Neuron (in vitro differentiated cells): ENCODE data around the gene DHX58.

ENCODE experiments used
- H2AFZ ChIP-seq: one replicate; pipeline ENCODE4 v1.6.1; 2013; ENCODE audit warnings: low read depth, mild to moderate bottlenecking, inconsistent platforms, low read length, moderate library complexity
- H3K27me3 ChIP-seq: one replicate; pipeline ENCODE4 v1.6.1; 2013; ENCODE audit warnings: low read length; ENCODE audit not compliant: insufficient read depth
- H3K36me3 ChIP-seq: one replicate; pipeline ENCODE4 v1.6.1; 2013; ENCODE audit warnings: low read length; ENCODE audit not compliant: insufficient read depth
- H3K4me1 ChIP-seq: one replicate; pipeline ENCODE4 v1.6.1; 2013; ENCODE audit warnings: low read length; ENCODE audit not compliant: insufficient read depth
- H3K4me3 ChIP-seq: 2 replicates; pipeline ENCODE4 v1.5.1; 2013; ENCODE audit warnings: mild to moderate bottlenecking, low read length, moderate library complexity
- H3K9me3 ChIP-seq: one replicate; pipeline ENCODE4 v1.6.1; 2013; ENCODE audit warnings: low read length

The DHX58 gene

DNA sequence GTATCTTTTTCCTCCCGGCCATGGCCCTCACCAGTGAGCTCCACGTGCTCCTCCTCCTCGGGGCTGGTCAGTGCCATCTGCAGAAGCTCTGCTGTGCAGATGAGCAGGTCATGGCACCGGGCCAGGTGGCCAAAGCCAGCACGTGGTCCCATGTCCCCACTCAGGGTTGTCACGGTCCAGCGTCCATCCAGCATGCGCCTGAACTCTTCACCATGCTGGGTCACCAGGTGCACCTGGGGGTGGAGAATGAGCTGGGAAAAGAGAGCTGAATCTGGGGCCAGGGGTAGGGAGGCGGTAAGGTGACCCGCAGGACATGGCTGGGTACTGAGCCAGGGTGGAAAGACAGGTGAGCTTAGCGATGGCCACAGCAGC lies 1.3 kb downstream of the DHX58 start:
- peaks cover 8% of the 10 kb centered on the region for H3K36me3 ChIP-seq
- H3K9me3 ChIP-seq: no peaks in the 10 kb centered on the region
- H3K27me3 ChIP-seq: no peaks in the 10 kb centered on the region
- H2AFZ ChIP-seq: no peak overlapping the region
- H3K4me3 ChIP-seq: no peak overlapping the region
- no peaks in the 10 kb centered on the region for H3K4me1 ChIP-seq

DNA sequence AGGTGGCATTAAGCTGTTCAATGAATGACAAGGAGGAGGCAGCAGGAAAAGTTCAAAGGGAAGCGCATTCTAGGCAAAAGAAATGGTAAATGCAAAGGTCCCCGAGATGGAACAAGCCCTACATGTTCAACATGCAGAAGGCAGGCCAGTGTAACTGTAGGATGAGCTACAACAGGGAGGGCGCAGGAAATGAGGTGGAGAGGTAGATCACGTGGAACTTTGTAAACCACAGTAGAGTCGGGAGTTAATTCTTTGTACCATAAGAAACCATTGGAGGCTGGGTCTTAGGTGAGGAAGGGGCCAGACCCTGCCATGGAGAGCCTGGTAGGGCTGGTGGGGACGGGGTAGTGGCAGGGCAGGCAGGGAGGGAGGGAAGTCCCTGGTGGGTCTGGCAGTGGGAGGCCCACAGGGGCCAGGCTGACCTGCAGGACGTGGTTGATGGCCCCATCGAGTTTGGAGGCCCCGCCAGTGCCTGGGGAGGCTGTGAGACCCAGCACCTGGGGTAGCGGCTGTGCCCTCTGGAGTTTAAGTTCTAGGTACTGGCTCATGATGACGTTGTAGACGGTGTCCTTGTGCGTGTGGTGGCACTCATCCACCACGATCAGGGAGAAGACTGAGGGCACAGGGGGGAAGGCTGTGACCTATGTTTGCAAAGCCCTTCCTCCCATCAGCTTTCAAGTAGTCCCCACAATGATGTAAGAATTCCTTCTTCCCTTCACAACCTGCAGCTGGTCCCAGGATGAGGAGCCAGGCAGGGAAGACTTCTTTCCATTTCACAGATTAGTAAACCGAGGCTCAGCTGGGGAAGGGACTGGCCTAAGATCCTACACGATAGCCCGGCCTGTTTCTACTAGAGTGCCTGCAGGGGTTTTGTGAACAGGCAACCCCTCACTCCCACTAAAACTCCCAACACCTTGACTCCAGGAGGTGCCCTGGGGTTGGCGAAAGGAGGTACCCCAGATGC lies 1.9 kb downstream of the DHX58 start:
- peaks cover 4% of the 10 kb centered on the region for H3K27me3 ChIP-seq
- no peaks in the 10 kb centered on the region for H3K9me3 ChIP-seq
- H3K4me3 ChIP-seq: no peak overlapping the region
- H3K4me1 ChIP-seq: no peaks in the 10 kb centered on the region
- H2AFZ ChIP-seq: no peak overlapping the region
- H3K36me3 ChIP-seq: peaks cover 5% of the 10 kb centered on the region

DNA sequence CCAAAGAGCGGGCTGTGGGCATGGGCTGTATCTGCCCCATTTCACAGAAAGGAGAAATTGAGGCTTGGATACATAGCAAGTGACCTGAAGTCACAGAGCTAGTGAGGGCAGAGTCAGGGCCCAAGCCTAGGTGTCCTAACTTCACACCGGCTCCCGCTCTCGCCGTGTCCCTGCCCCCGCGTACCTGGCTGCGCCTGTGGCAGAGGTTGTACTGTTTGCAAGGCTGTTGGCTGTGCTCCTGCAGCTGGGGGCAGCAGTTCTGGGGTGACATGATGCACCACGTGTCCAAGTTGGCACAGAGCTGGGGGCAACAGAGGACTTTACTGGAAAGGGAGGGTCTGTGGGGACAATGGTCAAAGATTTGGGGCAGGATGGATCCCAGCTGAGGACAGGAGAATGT lies 3.4 kb downstream of the DHX58 start:
- H3K27me3 ChIP-seq: peaks cover 5% of the 10 kb centered on the region
- no peaks in the 10 kb centered on the region for H3K4me1 ChIP-seq

DNA sequence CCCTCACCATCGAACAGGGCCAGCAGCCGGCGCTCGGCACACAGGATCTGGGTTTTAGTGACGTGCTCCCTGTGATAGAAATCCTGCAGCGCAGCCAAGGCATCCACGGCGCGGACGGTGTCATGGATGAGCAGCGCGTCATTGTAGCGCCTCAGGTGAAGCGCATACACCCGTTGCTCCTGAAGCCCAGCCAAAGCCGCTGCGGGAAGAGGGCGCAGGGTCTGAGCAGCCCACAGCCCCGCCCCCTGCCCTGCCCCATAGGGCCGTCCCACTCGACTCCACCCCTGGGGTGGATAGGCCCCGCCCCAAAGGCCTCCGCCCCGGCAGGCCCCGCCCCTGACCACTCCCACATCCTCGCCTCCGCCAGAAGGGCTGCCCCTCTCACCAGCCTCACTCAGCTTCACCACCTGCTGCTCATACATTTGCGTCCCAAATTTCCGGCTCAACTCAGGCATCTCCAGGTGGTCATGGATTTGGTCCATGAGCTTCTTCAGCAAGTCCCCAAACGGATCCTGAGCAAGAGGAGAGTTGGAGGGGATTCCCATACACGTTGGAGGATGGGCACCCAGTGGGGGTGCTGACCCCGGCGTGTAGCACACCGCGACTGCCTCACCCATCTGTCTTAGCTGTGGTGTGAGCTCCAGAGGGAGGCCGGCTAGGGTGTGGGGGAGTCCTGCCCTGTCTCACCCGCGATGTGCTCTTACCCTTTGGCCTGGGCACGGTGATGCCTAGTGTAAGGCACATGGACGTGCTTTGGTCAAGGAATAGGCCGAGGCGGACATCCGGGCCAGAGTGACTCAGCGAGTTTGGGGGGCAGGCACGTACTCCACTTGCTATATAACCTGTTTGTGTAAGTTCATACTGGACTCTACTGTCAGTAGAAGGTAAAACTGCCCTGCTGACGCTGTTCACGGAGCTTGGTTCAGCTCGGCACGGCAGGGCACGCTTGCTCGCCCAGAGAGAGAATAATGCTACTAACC lies 4.6 kb downstream of the DHX58 start:
- Histone ChIP-seq H3K36me3 (no peaks in the 10 kb centered on the region), H3K4me1 (no peaks in the 10 kb centered on the region), H2AFZ (no peak overlapping the region), H3K27me3 (peaks cover 7% of the 10 kb centered on the region), H3K9me3 (no peaks in the 10 kb centered on the region), H3K4me3 (no peak overlapping the region)

More for the DNA sequence above, 3.4 kb downstream of the DHX58 start:
- Histone ChIP-seq H3K9me3 (no peaks in the 10 kb centered on the region), H3K36me3 (peaks cover 4% of the 10 kb centered on the region), H3K4me3 (no peak overlapping the region), H2AFZ (no peak overlapping the region)

DNA sequence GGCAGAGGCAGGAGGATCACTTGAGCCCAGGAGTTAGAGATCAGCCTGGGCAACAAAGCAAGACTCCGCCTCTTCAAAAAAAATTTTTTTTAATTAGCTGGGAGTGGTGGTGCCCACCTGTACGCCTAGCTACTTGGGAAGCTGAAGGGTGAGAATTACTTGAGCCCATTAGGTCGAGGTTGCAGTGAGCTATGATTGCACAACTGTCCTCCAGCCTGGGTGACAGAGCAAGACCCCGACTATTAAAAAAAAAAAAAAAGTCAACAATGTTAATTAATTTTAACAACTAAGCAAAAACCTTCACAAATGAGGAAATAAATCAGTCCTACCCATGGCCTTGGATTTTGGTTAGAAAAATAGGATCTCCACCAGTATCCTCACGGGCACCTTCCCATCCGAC lies 5.4 kb downstream of the DHX58 start:
- H3K9me3 ChIP-seq: no peaks in the 10 kb centered on the region
- H2AFZ ChIP-seq: no peak overlapping the region
- H3K4me1 ChIP-seq: no peaks in the 10 kb centered on the region
- peaks cover 13% of the 10 kb centered on the region for H3K27me3 ChIP-seq
- H3K36me3 ChIP-seq: no peaks in the 10 kb centered on the region
- H3K4me3 ChIP-seq: no peak overlapping the region

DNA sequence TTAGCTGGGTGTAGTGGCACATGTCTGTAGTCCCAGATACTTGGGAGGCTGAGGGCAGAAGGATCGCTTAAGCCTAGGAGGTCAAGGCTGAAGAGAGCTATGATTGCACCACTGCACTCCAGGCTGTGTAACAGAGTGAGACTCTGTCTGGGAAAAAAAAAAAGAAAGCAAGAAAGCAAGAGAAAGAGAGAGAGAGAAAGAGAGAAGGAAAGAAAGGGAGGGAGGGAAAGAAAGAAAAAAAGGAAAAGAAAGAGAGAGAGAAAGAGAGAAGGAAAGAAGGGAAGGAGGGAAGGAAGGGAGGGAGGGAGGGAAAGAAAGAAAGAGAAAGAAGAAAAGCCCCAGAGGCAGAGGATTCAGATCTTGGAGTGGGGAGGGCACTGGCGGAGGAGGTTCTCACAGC lies 6.5 kb downstream of the DHX58 start:
- Histone ChIP-seq H3K9me3 (no peaks in the 10 kb centered on the region), H3K36me3 (no peaks in the 10 kb centered on the region), H3K4me1 (no peaks in the 10 kb centered on the region), H2AFZ (no peak overlapping the region), H3K4me3 (no peak overlapping the region), H3K27me3 (peaks cover 13% of the 10 kb centered on the region)

DNA sequence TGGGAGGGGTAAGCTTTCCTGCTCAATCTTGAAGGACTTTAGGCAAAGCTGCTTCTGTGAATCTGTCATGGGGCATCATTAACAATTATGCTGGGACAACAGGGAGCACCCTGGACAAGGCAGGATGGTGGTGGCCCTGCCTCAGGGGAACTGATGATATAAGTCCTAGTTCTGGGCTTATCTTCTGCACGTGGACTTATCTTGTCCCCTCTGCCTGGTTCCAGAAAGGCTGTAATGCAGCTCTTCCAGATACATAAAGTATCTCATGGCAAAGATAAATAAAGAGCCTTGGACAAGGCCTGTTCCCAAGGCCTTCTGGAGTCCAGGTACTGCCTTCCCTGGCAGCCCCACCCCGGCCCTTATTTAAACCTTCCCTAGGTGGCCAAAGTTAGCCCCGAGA lies 8.2 kb downstream of the DHX58 start:
- peaks cover 22% of the 10 kb centered on the region for H3K27me3 ChIP-seq
- H3K9me3 ChIP-seq: no peaks in the 10 kb centered on the region
- no peak overlapping the region for H3K4me3 ChIP-seq
- H3K4me1 ChIP-seq: no peaks in the 10 kb centered on the region
- no peaks in the 10 kb centered on the region for H3K36me3 ChIP-seq
- H2AFZ ChIP-seq: no peak overlapping the region

DNA sequence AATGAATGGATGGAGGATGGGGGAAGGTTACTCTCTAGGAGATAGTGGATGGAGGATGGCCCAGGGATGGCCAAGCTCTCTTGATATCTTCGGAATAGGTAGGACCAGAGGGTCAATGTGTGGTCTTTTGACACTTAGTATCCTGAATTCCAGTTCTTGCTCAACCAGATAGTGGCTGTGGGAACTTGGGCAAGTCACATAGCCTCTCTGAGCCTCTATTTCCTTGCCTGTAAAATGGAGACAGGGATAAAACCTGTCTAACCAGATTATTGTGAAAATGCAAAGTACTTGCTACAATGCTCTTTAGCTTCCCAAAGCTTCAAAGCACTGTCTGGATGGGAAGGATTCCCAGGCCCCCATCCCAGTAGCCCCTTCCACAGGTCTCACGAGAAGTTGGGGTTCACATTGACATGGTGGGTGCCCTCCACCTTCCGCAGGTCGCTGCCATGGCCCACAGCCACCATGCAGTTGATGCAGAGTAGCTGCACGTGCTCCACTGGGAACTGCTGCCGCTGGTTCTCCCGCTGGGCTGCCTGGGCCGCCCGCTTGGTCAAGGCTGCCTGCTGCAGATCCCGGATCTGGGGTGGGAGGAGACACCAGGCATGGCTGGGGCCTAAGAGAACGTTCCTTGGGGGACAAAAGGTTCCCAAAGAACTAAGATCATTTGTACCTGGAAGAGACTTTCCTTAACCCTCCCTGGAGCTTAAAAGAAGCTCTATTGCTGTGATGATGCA lies 9.1 kb downstream of the DHX58 start:
- Histone ChIP-seq H3K9me3 (no peaks in the 10 kb centered on the region), H2AFZ (no peak overlapping the region), H3K4me1 (peaks cover 7% of the 10 kb centered on the region), H3K27me3 (peaks cover 30% of the 10 kb centered on the region), H3K4me3 (no peak overlapping the region), H3K36me3 (no peaks in the 10 kb centered on the region)

DNA sequence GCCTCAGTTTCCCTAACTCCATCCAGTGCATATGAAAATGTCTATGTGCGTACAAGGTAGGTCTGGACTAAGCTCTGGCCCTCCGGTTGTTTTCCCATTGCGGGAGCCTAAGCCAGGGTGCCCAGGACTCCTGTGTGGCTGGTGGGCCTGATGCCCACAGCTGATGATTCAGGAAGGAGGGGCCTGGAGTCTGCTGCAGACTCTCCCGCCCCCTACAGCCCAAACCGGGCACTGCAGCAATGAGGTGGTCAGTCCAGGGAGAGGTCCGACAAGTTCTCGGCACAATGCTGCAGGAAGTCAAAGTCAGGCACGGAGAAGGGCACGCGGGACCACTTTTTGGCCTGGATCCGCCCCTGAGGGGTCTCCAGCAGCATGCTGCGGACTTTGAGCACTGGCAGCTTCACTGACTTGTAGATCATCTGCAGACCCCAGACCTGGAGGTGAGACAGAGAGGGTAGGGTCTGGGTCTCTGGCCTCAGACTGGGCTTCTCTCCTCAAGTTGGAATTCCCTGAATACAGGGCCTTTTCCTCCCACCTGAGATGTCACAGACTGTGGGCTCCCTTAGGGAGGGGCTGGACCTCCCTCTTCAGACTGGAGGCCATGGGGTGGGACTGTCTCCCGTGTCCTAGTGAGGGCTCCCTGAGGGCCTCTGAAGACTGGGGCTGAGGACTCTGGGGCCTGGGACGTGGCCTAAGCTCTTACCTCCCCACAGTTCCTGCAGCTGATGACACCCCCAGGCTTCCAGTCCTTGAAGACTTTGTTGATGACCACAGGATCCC lies 10.8 kb downstream of the DHX58 start:
- H3K27me3 ChIP-seq: peaks cover 45% of the 10 kb centered on the region
- H3K4me3 ChIP-seq: no peak overlapping the region
- no peak overlapping the region for H2AFZ ChIP-seq
- peaks cover 12% of the 10 kb centered on the region for H3K4me1 ChIP-seq
- no peaks in the 10 kb centered on the region for H3K36me3 ChIP-seq
- no peaks in the 10 kb centered on the region for H3K9me3 ChIP-seq

DNA sequence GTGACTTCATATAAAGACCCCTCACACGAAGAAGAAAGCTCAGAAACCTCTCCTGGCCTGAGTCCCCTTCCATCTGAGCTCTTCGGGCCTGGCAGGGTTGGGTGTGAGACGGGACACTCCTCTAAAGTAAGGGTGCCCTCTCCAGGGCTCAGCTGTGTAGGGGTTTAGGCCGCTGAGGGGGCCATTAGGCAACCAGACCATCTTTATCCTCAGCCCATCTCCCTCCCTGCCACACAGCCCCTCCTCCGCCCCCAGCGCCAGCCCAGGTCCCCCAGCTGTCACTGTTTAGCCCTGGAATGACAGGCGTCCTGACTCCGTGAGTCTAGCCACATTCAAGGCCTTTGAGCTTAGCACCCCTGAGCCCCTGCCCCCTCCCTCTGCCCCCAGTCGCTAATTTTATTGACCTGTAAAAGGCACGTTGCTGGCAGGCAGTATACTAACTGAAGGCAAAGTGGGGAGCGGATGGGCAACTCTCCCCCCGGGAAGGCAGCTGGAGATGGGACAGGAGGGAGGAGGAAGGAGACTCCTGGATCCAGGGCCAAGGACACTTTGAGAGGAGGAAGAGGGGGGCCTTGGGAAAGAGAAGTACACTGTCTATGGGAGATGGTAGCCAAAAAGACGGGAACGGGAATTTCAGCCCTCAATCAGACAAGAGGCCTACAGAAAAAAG lies 13.6 kb downstream of the DHX58 start:
- Histone ChIP-seq H3K9me3 (no peaks in the 10 kb centered on the region), H2AFZ (no peak overlapping the region), H3K4me3 (no peak overlapping the region), H3K4me1 (peaks cover 24% of the 10 kb centered on the region), H3K27me3 (peaks cover 52% of the 10 kb centered on the region), H3K36me3 (no peaks in the 10 kb centered on the region)

DNA sequence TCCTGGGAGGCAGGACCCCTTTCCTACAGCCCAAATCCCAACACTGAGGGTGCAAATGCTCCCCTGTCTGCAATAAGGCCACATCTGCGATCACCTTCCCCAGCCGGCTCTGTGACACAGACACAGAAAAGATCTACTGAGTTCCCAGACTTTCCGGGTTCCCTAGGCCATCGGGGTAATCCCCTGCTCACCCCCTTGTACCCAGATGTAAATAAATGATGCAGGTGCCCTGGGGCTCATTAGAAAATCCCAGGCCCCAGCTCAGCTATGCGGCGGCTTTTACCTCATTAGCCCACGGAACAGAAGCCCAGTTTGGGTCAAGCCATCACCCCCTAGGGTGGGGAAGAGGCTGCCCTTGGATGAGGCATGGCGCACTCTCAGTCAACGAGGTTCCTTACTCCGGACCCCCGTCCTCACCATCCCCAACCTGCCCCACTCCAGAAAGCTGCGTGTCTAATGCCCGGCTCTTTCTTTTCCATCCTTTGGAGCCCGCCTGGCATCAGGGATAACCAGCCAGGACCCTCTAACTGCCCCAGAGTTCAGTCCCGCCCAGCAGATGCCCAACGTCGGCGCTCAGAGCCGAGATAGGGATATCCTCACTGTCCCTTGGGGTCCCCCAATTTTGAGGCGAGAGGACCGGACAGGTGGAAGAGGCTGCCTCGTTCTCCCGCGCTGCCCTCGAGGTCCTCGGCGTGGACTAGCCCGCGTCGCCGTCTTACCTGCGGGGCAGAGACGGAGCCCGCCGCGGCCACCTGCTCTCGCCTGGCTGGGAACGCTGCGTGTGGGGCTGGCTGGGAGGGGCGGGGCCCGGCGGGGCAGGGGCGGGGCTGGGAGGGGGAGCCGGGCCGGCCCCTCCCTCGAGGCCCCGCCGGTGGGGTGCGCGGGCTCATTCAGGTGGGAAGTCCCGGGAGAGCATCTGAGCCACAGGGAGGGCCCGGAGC lies 14.6 kb downstream of the DHX58 start, which contains the start of gene ZNF385C:
Gene ZNF385C, minus strand, starts transcription at position 783 of the 941 bp plus-strand sequence. CDS start 35,417 bp downstream, outside the sequence.
- Histone ChIP-seq H3K4me3 (no peak within 1 kb of the TSS), H3K27me3 (peaks cover 51% of the 10 kb centered on the region), H3K9me3 (no peaks in the 10 kb centered on the region), H3K36me3 (no peaks in the 10 kb centered on the region), H3K4me1 (peaks cover 24% of the 10 kb centered on the region), H2AFZ (no peak within 1 kb of the TSS)
